VCaP (cell line): ENCODE data around the gene EFCAB6.

ENCODE experiments used
- H3K27ac ChIP-seq: fragments of 450-650 bp; 2 replicates; pipeline ENCODE4 v1.5.1; 2017
- CTCF ChIP-seq: fragments of 450-650 bp; conservative IDR thresholded peaks from 2 replicates; pipeline ENCODE4 v1.5.1; 2017; ENCODE audit warnings: mild to moderate bottlenecking, moderate library complexity

The EFCAB6 gene

GRCh38 chr22:43618517-43618916 lies 193.6 kb downstream of the EFCAB6 start:
- TF ChIP-seq CTCF, result no peak
- H3K27ac ChIP-seq, result no peak overlapping the region

- no peak for TF ChIP-seq CTCF
- no peak overlapping the region for H3K27ac ChIP-seq
These were observed 195.5 kb downstream of the EFCAB6 start for GRCh38 chr22:43616645-43617044.

GRCh38 chr22:43600265-43600664 lies 211.8 kb downstream of the EFCAB6 start:
- TF ChIP-seq CTCF, result no peak
- no peak overlapping the region for H3K27ac ChIP-seq

GRCh38 chr22:43592476-43592875 lies 219.6 kb downstream of the EFCAB6 start:
- peak; percentile 71 for TF ChIP-seq CTCF
- H3K27ac ChIP-seq, result no peak overlapping the region

GRCh38 chr22:43591380-43591779 lies 220.7 kb downstream of the EFCAB6 start:
- no peak for TF ChIP-seq CTCF
- no peak overlapping the region for H3K27ac ChIP-seq

- no peak for TF ChIP-seq CTCF
- no peak overlapping the region for H3K27ac ChIP-seq
These were observed 224.5 kb downstream of the EFCAB6 start for GRCh38 chr22:43587574-43587973.

GRCh38 chr22:43583501-43583900 lies 228.6 kb downstream of the EFCAB6 start:
- TF ChIP-seq CTCF, result no peak
- H3K27ac ChIP-seq, result peak overlapping the region; percentile 41; the same call in 1 of the 2 replicates

GRCh38 chr22:43582394-43582793 lies 229.7 kb downstream of the EFCAB6 start:
- no peak for TF ChIP-seq CTCF
- H3K27ac ChIP-seq, result no peak overlapping the region
